ENCODE results near the gene ARNT2. TPM values are rescaled to one million over a fixed set of nuclear protein-coding genes. Genes with fewer than 3 reads are reported as not detected.

ARNT2 gene
- total RNA-seq, 1 experiment from 2014 or later = 7.0 TPM

DNA sequence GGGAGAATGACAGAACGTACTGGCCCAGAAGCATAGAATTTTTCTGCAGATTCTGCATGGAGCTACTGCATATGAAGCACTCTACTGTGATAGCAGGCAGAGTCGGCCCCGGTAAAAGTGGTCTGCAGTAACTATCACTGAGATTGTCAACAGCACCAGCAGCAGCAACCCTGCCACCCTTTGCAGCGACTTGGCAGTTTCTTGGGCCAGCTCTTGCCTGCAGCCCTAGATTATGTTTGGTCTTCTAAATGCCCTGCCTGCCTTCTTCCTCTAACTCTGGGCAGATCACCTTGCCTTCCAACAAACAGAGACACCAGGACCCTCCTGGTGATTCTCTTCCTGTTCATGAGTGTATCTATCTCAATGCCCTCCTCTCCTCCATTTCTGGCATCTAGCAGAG lies 161.8 kb downstream of the ARNT2 start (continued):
- TF ChIP-seq, protein P1, sequence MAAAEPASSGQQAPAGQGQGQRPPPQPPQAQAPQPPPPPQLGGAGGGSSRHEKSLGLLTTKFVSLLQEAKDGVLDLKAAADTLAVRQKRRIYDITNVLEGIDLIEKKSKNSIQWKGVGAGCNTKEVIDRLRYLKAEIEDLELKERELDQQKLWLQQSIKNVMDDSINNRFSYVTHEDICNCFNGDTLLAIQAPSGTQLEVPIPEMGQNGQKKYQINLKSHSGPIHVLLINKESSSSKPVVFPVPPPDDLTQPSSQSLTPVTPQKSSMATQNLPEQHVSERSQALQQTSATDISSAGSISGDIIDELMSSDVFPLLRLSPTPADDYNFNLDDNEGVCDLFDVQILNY (CRISPR knock-in tag; IDR thresholded peaks at IDR 0.05) = no peak
- TF ChIP-seq, protein P2, sequence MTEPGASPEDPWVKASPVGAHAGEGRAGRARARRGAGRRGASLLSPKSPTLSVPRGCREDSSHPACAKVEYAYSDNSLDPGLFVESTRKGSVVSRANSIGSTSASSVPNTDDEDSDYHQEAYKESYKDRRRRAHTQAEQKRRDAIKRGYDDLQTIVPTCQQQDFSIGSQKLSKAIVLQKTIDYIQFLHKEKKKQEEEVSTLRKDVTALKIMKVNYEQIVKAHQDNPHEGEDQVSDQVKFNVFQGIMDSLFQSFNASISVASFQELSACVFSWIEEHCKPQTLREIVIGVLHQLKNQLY (CRISPR knock-in tag; IDR thresholded peaks at IDR 0.05) = no peak
- TF ChIP-seq ATF1 (CRISPR knock-in tag; IDR thresholded peaks at IDR 0.05) (no peak), NFE2L1 (CRISPR knock-in tag; IDR thresholded peaks at IDR 0.05) (no peak), ZNF219 (CRISPR knock-in tag; IDR thresholded peaks at IDR 0.05; ENCODE audit: borderline replicate concordance) (no peak)
- TF ChIP-seq, protein P3, sequence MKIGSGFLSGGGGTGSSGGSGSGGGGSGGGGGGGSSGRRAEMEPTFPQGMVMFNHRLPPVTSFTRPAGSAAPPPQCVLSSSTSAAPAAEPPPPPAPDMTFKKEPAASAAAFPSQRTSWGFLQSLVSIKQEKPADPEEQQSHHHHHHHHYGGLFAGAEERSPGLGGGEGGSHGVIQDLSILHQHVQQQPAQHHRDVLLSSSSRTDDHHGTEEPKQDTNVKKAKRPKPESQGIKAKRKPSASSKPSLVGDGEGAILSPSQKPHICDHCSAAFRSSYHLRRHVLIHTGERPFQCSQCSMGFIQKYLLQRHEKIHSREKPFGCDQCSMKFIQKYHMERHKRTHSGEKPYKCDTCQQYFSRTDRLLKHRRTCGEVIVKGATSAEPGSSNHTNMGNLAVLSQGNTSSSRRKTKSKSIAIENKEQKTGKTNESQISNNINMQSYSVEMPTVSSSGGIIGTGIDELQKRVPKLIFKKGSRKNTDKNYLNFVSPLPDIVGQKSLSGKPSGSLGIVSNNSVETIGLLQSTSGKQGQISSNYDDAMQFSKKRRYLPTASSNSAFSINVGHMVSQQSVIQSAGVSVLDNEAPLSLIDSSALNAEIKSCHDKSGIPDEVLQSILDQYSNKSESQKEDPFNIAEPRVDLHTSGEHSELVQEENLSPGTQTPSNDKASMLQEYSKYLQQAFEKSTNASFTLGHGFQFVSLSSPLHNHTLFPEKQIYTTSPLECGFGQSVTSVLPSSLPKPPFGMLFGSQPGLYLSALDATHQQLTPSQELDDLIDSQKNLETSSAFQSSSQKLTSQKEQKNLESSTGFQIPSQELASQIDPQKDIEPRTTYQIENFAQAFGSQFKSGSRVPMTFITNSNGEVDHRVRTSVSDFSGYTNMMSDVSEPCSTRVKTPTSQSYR (CRISPR knock-in tag; IDR thresholded peaks at IDR 0.05) = no peak
- TF ChIP-seq, protein P4, sequence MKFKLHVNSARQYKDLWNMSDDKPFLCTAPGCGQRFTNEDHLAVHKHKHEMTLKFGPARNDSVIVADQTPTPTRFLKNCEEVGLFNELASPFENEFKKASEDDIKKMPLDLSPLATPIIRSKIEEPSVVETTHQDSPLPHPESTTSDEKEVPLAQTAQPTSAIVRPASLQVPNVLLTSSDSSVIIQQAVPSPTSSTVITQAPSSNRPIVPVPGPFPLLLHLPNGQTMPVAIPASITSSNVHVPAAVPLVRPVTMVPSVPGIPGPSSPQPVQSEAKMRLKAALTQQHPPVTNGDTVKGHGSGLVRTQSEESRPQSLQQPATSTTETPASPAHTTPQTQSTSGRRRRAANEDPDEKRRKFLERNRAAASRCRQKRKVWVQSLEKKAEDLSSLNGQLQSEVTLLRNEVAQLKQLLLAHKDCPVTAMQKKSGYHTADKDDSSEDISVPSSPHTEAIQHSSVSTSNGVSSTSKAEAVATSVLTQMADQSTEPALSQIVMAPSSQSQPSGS (CRISPR knock-in tag; IDR thresholded peaks at IDR 0.05; ENCODE audit: borderline replicate concordance, low read depth) = no peak
- TF ChIP-seq, protein P5, sequence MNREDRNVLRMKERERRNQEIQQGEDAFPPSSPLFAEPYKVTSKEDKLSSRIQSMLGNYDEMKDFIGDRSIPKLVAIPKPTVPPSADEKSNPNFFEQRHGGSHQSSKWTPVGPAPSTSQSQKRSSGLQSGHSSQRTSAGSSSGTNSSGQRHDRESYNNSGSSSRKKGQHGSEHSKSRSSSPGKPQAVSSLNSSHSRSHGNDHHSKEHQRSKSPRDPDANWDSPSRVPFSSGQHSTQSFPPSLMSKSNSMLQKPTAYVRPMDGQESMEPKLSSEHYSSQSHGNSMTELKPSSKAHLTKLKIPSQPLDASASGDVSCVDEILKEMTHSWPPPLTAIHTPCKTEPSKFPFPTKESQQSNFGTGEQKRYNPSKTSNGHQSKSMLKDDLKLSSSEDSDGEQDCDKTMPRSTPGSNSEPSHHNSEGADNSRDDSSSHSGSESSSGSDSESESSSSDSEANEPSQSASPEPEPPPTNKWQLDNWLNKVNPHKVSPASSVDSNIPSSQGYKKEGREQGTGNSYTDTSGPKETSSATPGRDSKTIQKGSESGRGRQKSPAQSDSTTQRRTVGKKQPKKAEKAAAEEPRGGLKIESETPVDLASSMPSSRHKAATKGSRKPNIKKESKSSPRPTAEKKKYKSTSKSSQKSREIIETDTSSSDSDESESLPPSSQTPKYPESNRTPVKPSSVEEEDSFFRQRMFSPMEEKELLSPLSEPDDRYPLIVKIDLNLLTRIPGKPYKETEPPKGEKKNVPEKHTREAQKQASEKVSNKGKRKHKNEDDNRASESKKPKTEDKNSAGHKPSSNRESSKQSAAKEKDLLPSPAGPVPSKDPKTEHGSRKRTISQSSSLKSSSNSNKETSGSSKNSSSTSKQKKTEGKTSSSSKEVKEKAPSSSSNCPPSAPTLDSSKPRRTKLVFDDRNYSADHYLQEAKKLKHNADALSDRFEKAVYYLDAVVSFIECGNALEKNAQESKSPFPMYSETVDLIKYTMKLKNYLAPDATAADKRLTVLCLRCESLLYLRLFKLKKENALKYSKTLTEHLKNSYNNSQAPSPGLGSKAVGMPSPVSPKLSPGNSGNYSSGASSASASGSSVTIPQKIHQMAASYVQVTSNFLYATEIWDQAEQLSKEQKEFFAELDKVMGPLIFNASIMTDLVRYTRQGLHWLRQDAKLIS (CRISPR knock-in tag; IDR thresholded peaks at IDR 0.05; ENCODE audit: borderline replicate concordance) = no peak

DNA sequence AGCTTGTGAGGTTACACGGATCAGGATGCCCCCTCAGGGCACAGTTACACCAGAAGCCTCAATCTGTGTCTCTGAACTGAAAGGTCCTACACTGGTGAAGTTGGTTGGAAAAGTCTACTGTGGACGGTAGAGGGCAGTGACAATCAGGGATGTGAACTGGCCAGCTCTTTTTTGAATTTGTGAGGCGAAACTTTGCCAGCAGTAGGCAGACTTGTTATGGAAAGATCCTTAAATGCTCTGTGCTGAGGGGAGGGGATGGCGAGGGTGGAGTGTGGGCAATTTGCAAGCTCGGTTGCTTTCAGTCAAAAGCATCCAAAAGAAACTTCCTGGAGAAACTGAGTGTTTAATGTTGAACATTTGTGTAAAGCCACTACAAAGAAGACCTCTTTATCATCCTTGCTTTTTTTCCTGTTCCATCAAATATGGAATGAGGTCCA lies 163.6 kb downstream of the ARNT2 start:
- CTCF ChIA-PET = interaction anchor here (0.5 to 4.1 kb wide), 40 partner anchors 10 to 402 kb away, joined by 3 to 143 read pairs (median 4); partner anchors contain the start of genes ABHD17C and CEMIP
- POLR2A ChIA-PET = interaction anchor here (1.0 to 1.6 kb wide), 2 partner anchors 209 to 212 kb away, joined by 3 to 4 read pairs; partner anchors contain the start of gene CEMIP
- Mint-ChIP-seq H3K27ac (no peak overlapping the region), H3K27me3 (ENCODE audit: low read depth) (no peaks in the 10 kb centered on the region; the same call in 1 of the 2 replicates), H3K9me3 (no peaks in the 10 kb centered on the region), H3K4me1 (peaks cover 22% of the 10 kb centered on the region), H3K36me3 (no peaks in the 10 kb centered on the region), H3K4me3 (no peak overlapping the region)
- ATAC-seq (peak; percentile 90), DNase-seq (ENCODE audit: low spot score) (peak; percentile 52)
- TF ChIP-seq ZNF317 (CRISPR knock-in tag; IDR thresholded peaks at IDR 0.05; ENCODE audit: borderline replicate concordance, low read depth) = no peak
- TF ChIP-seq, protein P4 (CRISPR knock-in tag; IDR thresholded peaks at IDR 0.05; ENCODE audit: borderline replicate concordance, low read depth) = no peak
- TF ChIP-seq ZNF396 (CRISPR knock-in tag; IDR thresholded peaks at IDR 0.05; ENCODE audit: borderline replicate concordance) = no peak
- TF ChIP-seq, protein P6, sequence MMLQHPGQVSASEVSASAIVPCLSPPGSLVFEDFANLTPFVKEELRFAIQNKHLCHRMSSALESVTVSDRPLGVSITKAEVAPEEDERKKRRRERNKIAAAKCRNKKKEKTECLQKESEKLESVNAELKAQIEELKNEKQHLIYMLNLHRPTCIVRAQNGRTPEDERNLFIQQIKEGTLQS (CRISPR knock-in tag; conservative IDR thresholded peaks at IDR 0.05) = no peak
- TF ChIP-seq, protein P7, sequence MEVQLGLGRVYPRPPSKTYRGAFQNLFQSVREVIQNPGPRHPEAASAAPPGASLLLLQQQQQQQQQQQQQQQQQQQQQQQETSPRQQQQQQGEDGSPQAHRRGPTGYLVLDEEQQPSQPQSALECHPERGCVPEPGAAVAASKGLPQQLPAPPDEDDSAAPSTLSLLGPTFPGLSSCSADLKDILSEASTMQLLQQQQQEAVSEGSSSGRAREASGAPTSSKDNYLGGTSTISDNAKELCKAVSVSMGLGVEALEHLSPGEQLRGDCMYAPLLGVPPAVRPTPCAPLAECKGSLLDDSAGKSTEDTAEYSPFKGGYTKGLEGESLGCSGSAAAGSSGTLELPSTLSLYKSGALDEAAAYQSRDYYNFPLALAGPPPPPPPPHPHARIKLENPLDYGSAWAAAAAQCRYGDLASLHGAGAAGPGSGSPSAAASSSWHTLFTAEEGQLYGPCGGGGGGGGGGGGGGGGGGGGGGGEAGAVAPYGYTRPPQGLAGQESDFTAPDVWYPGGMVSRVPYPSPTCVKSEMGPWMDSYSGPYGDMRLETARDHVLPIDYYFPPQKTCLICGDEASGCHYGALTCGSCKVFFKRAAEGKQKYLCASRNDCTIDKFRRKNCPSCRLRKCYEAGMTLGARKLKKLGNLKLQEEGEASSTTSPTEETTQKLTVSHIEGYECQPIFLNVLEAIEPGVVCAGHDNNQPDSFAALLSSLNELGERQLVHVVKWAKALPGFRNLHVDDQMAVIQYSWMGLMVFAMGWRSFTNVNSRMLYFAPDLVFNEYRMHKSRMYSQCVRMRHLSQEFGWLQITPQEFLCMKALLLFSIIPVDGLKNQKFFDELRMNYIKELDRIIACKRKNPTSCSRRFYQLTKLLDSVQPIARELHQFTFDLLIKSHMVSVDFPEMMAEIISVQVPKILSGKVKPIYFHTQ (CRISPR knock-in tag; IDR thresholded peaks at IDR 0.05) = no peak
- TF ChIP-seq, protein P8, sequence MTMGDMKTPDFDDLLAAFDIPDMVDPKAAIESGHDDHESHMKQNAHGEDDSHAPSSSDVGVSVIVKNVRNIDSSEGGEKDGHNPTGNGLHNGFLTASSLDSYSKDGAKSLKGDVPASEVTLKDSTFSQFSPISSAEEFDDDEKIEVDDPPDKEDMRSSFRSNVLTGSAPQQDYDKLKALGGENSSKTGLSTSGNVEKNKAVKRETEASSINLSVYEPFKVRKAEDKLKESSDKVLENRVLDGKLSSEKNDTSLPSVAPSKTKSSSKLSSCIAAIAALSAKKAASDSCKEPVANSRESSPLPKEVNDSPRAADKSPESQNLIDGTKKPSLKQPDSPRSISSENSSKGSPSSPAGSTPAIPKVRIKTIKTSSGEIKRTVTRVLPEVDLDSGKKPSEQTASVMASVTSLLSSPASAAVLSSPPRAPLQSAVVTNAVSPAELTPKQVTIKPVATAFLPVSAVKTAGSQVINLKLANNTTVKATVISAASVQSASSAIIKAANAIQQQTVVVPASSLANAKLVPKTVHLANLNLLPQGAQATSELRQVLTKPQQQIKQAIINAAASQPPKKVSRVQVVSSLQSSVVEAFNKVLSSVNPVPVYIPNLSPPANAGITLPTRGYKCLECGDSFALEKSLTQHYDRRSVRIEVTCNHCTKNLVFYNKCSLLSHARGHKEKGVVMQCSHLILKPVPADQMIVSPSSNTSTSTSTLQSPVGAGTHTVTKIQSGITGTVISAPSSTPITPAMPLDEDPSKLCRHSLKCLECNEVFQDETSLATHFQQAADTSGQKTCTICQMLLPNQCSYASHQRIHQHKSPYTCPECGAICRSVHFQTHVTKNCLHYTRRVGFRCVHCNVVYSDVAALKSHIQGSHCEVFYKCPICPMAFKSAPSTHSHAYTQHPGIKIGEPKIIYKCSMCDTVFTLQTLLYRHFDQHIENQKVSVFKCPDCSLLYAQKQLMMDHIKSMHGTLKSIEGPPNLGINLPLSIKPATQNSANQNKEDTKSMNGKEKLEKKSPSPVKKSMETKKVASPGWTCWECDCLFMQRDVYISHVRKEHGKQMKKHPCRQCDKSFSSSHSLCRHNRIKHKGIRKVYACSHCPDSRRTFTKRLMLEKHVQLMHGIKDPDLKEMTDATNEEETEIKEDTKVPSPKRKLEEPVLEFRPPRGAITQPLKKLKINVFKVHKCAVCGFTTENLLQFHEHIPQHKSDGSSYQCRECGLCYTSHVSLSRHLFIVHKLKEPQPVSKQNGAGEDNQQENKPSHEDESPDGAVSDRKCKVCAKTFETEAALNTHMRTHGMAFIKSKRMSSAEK (CRISPR knock-in tag; IDR thresholded peaks at IDR 0.05; ENCODE audit: borderline replicate concordance) = no peak
- TF ChIP-seq TEAD4 (CRISPR knock-in tag; IDR thresholded peaks at IDR 0.05) = no peak
